ENCODE data around the gene PDE6B. TPM values are rescaled to one million over a fixed set of nuclear protein-coding genes. Genes with fewer than 3 reads are reported as not detected.

PDE6B gene
- total and polyA plus RNA-seq, 9 donors, result 10.4 to 20.2 (median 14.3) TPM

GRCh38 chr4:684623-685327 lies 59.4 kb downstream of the PDE6B start:
- peaks cover 16% of the 10 kb centered on the region for H3K36me3 ChIP-seq (ENCODE audit: control insufficient read depth, insufficient read depth, low read length)
- 67% methylated on average over 21 of the region's 21 CpGs for WGBS (ENCODE audit: insufficient coverage)
- H3K4me3 ChIP-seq (ENCODE audit: low read length), result no peak overlapping the region
- DNase-seq, result peak; percentile 25
- peaks cover 88% of the 10 kb centered on the region for H3K4me1 ChIP-seq (ENCODE audit: control insufficient read depth, insufficient read depth, low read length)
- no peaks in the 10 kb centered on the region for H3K9me3 ChIP-seq (replicated peaks; ENCODE audit: control insufficient read depth, low read depth, low read length)
- H3K27ac ChIP-seq (ENCODE audit: low read length), result peak overlapping the region; percentile 74
- H3K27me3 ChIP-seq (ENCODE audit: control insufficient read depth, insufficient read depth, low read length), result peaks cover 4% of the 10 kb centered on the region

- H3K4me3 ChIP-seq (ENCODE audit: low read length), result no peak overlapping the region
- H3K27me3 ChIP-seq (ENCODE audit: control insufficient read depth, insufficient read depth, low read length), result peaks cover 4% of the 10 kb centered on the region
- 86% methylated on average over 35 of the region's 37 CpGs for WGBS (ENCODE audit: insufficient coverage)
- H3K36me3 ChIP-seq (ENCODE audit: control insufficient read depth, insufficient read depth, low read length), result peaks cover 7% of the 10 kb centered on the region
- no peaks in the 10 kb centered on the region for H3K9me3 ChIP-seq (replicated peaks; ENCODE audit: control insufficient read depth, low read depth, low read length)
- H3K27ac ChIP-seq (ENCODE audit: low read length), result peak overlapping the region; percentile 29
- H3K4me1 ChIP-seq (ENCODE audit: control insufficient read depth, insufficient read depth, low read length), result peaks cover 80% of the 10 kb centered on the region
- DNase-seq, result peak; percentile 12
These were observed 60.5 kb downstream of the PDE6B start for GRCh38 chr4:685679-686412.

GRCh38 chr4:686413-687040 lies 61.2 kb downstream of the PDE6B start:
- Histone ChIP-seq H3K4me3 (ENCODE audit: low read length) (no peak overlapping the region), H3K27ac (ENCODE audit: low read length) (peak overlapping the region; percentile 62), H3K36me3 (ENCODE audit: control insufficient read depth, insufficient read depth, low read length) (peaks cover 7% of the 10 kb centered on the region), H3K4me1 (ENCODE audit: control insufficient read depth, insufficient read depth, low read length) (peaks cover 76% of the 10 kb centered on the region), H3K9me3 (replicated peaks; ENCODE audit: control insufficient read depth, low read depth, low read length) (no peaks in the 10 kb centered on the region), H3K27me3 (ENCODE audit: control insufficient read depth, insufficient read depth, low read length) (peaks cover 4% of the 10 kb centered on the region)
- DNase-seq, result peak; percentile 28
- 83% methylated on average over 30 of the region's 31 CpGs for WGBS (ENCODE audit: insufficient coverage)

- Histone ChIP-seq H3K4me3 (ENCODE audit: low read length) (no peak overlapping the region), H3K36me3 (ENCODE audit: control insufficient read depth, insufficient read depth, low read length) (peaks cover 3% of the 10 kb centered on the region), H3K27me3 (ENCODE audit: control insufficient read depth, insufficient read depth, low read length) (peaks cover 4% of the 10 kb centered on the region), H3K9me3 (replicated peaks; ENCODE audit: control insufficient read depth, low read depth, low read length) (no peaks in the 10 kb centered on the region), H3K4me1 (ENCODE audit: control insufficient read depth, insufficient read depth, low read length) (peaks cover 70% of the 10 kb centered on the region), H3K27ac (ENCODE audit: low read length) (peak overlapping the region; percentile 62)
- WGBS (ENCODE audit: insufficient coverage), result 60% methylated on average over 29 of the region's 38 CpGs
- peak; percentile 72 for DNase-seq
These were observed 61.9 kb downstream of the PDE6B start for GRCh38 chr4:687048-687970.

- Histone ChIP-seq H3K4me1 (ENCODE audit: control insufficient read depth, insufficient read depth, low read length) (peaks cover 61% of the 10 kb centered on the region), H3K36me3 (ENCODE audit: control insufficient read depth, insufficient read depth, low read length) (no peaks in the 10 kb centered on the region), H3K4me3 (ENCODE audit: low read length) (peak overlapping the region; percentile 39), H3K27me3 (ENCODE audit: control insufficient read depth, insufficient read depth, low read length) (peaks cover 6% of the 10 kb centered on the region), H3K9me3 (replicated peaks; ENCODE audit: control insufficient read depth, low read depth, low read length) (no peaks in the 10 kb centered on the region), H3K27ac (ENCODE audit: low read length) (peak overlapping the region; percentile 62)
- 69% methylated on average over 23 of the region's 26 CpGs for WGBS (ENCODE audit: insufficient coverage)
- DNase-seq, result peak; percentile 12
These were observed 62.8 kb downstream of the PDE6B start for GRCh38 chr4:687971-688853.

GRCh38 chr4:688854-689681 lies 63.7 kb downstream of the PDE6B start, which contains the start of gene SLC49A3:
TSS of gene SLC49A3 (minus strand) at chr4:689151. CDS start at chr4:689127, 24 bp downstream.
- peaks cover 6% of the 10 kb centered on the region for H3K27me3 ChIP-seq (ENCODE audit: control insufficient read depth, insufficient read depth, low read length)
- WGBS (ENCODE audit: insufficient coverage), result 7% methylated on average over 57 of the region's 59 CpGs
- H3K27ac ChIP-seq (ENCODE audit: low read length), result peak within 1 kb of the TSS; percentile 42
- DNase-seq, result peak; percentile 54
- H3K36me3 ChIP-seq (ENCODE audit: control insufficient read depth, insufficient read depth, low read length), result no peaks in the 10 kb centered on the region
- H3K4me3 ChIP-seq (ENCODE audit: low read length), result peak within 1 kb of the TSS; percentile 41
- peaks cover 52% of the 10 kb centered on the region for H3K4me1 ChIP-seq (ENCODE audit: control insufficient read depth, insufficient read depth, low read length)
- H3K9me3 ChIP-seq (replicated peaks; ENCODE audit: control insufficient read depth, low read depth, low read length), result no peaks in the 10 kb centered on the region

- WGBS (ENCODE audit: insufficient coverage), result 41% methylated on average over 4 of the region's 8 CpGs
- peak; percentile 16 for DNase-seq
- Histone ChIP-seq H3K27me3 (ENCODE audit: control insufficient read depth, insufficient read depth, low read length) (peaks cover 7% of the 10 kb centered on the region), H3K36me3 (ENCODE audit: control insufficient read depth, insufficient read depth, low read length) (no peaks in the 10 kb centered on the region), H3K4me3 (ENCODE audit: low read length) (peak overlapping the region; percentile 41), H3K9me3 (replicated peaks; ENCODE audit: control insufficient read depth, low read depth, low read length) (no peaks in the 10 kb centered on the region), H3K27ac (ENCODE audit: low read length) (peak overlapping the region; percentile 25), H3K4me1 (ENCODE audit: control insufficient read depth, insufficient read depth, low read length) (peaks cover 45% of the 10 kb centered on the region)
These were observed 64.3 kb downstream of the PDE6B start for GRCh38 chr4:689723-690122.

GRCh38 chr4:692771-693554 lies 67.6 kb downstream of the PDE6B start:
- no peak overlapping the region for H3K4me3 ChIP-seq (ENCODE audit: low read length)
- H3K27me3 ChIP-seq (ENCODE audit: control insufficient read depth, insufficient read depth, low read length), result peaks cover 9% of the 10 kb centered on the region
- 82% methylated on average over 27 of the region's 32 CpGs for WGBS (ENCODE audit: insufficient coverage)
- peaks cover 19% of the 10 kb centered on the region for H3K4me1 ChIP-seq (ENCODE audit: control insufficient read depth, insufficient read depth, low read length)
- H3K36me3 ChIP-seq (ENCODE audit: control insufficient read depth, insufficient read depth, low read length), result no peaks in the 10 kb centered on the region
- no peaks in the 10 kb centered on the region for H3K9me3 ChIP-seq (replicated peaks; ENCODE audit: control insufficient read depth, low read depth, low read length)
- H3K27ac ChIP-seq (ENCODE audit: low read length), result no peak overlapping the region
- DNase-seq, result no peak

Data from muscle of leg (tissue), 11 donors.